GM19193 (cell line): ENCODE data around the gene DNAH2.

Experiments
- POLR2A ChIP-seq: IDR thresholded peaks from 4 replicates; pipeline ENCODE4 v1.6.1; 2011; ENCODE audit not compliant: insufficient read depth, insufficient read length; ENCODE audit errors: extremely low read depth

DNAH2 gene

DNA sequence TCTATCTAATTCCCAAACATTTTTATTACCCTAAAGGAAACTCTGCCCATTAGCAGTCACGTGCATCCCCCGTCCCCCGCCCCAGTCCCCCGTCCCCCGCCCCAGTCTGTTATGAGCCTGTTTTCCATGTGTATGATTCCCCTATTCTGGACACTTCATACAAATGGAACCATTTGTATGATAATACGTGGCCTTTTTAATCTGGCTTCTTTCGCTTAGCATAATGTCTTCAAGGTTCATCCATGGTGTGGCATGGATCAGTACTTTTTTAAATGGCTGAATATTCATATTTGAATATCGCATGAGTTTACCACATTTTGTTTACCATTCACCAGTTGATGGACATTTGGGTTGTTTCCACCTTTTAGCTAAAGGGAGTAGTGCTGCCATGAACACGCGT, 49.5 kb downstream of the DNAH2 start:
- no peak for TF ChIP-seq POLR2A

DNA sequence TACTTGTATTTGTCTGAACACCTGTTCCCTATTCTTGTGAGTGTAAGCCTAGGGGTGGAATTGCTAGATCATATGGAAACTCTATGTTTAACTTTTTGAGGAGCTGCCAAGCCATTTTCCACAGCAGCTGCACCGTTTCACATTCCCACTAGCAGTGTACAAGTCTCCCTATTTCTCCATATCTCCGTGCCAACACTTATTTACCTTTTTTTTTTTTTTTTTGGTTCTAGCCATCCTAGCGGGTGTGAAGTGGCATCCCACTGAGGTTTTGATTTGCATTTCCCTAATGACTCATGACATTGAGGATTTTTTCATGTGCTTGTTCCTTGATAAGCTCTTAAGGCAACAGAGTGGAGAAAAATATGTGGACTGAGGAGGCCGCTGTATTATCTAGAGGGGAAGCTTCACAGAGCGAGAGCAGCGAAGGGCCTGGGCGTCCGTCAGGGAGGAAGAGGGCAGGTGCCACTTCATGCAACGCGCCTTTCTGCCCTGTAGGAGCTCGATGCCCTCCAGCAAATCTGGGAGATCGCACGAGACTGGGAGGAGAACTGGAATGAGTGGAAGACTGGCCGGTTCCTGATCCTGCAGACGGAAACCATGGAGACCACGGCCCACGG, 50.0 kb downstream of the DNAH2 start:
- no peak for TF ChIP-seq POLR2A

DNA sequence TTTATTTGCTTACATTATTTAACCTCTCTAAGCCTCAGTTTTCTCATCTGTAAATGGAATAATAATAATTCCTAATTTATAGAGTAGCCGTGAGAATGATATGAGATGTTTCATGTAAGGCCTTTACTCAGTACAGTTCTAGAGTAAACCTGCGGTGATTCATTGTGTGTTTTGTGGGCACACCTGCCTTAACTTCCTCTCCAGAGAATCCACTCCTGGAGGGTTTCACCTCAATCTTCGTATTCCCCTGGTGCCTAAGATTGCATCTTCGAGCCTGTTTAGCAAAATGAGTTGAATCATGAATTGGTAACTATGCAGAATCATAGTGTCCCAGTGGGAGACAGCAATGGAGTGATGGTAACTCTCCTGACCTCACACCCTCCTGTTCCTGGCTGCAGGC, 52.3 kb downstream of the DNAH2 start:
- no peak for TF ChIP-seq POLR2A

DNA sequence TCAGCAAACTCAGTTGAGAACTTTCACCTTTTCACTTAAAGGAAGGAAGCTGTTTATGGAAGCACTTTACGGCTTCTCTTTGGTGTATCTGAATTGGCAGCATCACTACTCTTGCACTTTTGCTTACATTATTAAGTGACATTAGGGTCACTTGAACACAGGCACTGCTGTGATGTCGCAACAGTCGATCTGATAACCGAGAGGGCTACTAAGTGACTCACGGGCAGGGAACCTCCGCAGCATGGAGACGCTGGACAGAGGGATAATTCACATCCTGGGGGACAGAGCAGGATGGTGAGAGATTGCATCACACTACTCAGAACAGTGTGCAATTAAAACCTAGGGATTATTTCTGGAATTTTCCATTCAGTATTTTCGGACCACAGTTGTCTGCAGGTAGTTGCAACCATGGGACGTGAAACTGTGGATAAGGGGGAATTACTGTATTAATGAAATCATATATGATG, 56.5 kb downstream of the DNAH2 start:
- no peak for TF ChIP-seq POLR2A

DNA sequence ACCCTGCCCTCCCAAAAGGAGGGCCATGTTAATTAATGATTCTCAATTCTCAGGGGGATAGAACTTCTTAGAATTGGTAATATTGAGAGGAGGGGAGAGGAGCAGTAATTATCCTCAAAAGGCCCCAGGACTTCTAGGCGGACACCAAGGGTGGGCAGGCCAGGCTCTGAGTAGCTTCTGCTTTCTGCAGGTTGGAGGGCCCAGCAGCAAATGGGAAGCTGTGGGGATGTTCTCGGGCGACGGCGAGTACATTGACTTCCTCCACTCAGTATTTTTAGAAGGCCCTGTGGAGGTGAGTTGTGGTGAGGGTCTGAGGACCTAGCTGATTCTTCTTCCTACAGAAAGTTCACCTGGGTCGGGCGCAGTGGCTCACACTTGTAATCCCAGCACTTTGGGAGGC, 57.5 kb downstream of the DNAH2 start:
- TF ChIP-seq POLR2A = no peak

DNA sequence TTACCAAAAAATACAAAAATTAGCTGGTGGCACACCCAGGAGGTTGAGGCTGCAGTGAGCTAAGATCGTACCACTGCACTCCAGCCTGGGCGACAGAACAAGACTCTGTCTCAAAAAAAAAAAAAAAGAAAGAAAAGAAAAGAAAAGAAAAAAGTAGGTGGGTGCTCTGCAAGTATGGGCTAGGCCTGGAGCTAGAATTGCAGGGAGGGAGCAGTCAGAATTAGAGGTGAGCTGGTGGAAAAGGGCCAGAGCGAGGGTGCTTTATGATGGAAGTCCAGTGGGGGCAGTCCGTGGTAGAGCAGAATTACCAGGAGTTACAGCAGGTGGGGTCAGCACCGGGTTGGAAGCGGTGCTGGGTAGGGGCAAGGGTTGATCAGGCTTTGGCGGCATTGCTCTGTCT, 59.5 kb downstream of the DNAH2 start:
- TF ChIP-seq POLR2A = no peak

DNA sequence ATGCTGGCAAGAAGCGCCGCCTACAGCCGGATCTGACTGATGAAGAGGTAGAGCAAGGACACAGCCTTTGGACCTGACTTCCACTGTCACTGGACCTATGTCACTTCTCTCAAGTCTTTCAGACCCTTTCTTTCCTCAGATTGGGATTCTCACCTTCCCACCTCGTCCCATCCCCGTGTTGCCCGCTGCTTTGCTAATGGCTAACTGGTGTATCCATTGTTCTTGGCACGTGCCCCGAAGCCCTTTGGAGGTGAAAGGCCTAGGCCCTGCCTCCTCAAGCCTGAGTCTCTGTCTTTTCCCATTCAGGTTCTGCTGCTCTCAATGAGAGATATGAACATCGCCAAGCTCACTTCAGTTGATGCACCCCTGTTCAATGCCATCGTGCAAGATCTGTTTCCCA, 63.2 kb downstream of the DNAH2 start:
- no peak for TF ChIP-seq POLR2A

DNA sequence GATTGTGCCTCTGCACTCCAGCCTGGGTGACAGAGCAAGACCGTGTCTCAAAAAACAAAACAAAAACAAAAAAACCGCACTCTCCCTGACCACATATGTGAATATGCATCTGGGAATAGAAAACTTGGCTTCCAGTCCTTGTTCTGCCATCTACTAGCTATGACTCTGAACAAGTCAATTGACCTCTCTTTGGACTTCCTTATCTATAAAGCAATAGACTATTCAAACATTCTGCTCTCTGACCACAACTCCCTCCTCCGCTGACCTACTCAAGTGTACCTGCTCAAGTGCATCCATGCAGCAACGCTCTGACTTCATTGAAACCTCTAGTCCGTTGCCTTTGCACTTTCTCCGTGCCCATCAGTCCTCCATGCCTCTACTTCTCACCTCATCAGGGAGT, 63.9 kb downstream of the DNAH2 start:
- no peak for TF ChIP-seq POLR2A

DNA sequence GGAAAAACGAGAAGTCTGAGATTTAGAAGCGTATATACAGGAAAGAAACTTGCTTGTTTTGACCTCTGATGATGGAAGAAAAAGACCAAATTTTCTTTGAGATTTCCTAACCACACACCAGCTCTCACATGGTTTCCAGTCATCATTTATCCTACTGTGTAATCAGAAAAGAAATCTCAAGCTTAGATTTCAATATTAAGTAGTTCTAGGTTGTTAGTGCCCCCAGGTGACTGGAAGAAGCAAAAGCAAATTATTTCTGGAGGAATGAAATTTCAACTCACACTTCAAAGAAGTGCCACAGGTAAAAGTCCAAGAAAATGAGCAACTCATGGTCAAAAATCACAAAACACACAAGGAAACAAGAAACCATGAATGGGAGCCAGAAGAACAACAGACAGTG, 64.7 kb downstream of the DNAH2 start:
- no peak for TF ChIP-seq POLR2A

DNA sequence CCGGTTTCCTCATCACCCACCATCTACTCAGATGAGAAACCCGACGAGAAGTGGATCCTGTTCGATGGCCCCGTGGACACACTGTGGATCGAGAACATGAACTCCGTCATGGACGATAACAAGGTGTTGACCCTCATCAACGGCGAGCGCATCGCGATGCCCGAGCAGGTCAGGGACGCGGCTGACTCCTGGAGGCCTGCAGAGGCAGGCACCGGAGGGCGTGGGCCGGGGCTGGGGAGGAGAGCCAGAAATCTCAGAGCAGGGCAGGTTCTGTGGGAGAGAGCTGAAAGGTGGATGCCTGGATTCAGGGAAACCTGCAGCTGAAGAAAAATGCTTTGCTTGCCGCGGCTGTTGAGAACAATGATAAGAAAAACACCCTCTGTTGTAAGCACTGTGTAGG, 69.3 kb downstream of the DNAH2 start:
- TF ChIP-seq POLR2A = no peak

DNA sequence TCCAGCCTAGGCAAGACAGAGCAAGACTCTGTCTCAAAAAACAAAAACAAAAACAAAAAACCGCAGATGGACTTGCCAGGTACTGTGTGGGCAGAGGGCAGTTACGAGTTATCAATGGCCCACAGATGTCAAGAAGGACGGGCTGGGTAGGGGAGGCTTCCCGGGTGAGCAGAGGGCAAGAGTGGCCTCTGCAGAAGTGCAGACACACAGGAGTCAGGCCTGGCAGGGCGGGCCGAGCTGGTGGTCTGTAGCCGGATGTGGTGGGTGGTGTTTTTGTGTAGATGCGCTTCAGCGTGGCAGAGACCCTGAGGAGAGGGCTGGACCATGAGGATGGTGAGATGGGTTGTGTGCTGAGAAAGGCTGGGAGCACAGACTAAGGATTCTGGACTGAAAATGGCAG, 71.6 kb downstream of the DNAH2 start:
- no peak for TF ChIP-seq POLR2A

DNA sequence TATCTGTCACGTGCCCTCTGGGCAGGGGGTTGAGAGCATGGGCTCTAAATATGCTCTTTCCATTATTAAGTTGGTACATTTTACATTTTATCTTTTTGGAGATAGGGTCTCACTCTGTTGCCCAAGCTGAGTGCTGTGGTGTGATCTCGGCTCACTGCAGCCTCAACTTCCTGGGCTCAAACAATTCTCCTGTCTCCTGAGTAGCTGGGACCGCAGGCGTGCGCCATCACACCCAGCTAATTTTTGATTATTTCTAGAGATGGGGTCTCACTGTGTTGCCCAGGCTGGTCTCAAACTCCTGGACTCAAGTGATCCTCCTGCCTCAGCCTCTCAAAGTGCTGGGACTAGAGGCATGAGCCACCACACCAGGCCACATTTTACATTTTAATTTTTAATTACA, 72.6 kb downstream of the DNAH2 start:
- TF ChIP-seq POLR2A = no peak

DNA sequence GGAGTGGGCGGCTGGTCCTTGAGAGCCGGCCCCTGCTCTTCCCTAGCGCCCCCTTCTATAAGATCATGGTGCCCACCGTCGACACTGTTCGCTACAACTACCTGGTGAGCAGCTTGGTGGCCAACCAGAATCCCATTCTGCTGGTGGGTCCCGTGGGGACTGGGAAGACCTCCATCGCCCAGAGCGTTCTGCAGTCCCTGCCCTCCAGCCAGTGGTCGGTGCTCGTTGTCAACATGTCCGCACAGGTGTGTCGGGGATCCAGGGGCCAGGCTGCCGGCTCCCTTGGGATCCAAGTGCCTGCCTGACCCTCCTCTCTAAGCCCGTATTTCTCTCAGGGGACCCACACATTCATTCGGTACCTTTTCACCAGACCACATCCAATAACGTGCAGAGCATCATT, 75.1 kb downstream of the DNAH2 start:
- no peak for TF ChIP-seq POLR2A

DNA sequence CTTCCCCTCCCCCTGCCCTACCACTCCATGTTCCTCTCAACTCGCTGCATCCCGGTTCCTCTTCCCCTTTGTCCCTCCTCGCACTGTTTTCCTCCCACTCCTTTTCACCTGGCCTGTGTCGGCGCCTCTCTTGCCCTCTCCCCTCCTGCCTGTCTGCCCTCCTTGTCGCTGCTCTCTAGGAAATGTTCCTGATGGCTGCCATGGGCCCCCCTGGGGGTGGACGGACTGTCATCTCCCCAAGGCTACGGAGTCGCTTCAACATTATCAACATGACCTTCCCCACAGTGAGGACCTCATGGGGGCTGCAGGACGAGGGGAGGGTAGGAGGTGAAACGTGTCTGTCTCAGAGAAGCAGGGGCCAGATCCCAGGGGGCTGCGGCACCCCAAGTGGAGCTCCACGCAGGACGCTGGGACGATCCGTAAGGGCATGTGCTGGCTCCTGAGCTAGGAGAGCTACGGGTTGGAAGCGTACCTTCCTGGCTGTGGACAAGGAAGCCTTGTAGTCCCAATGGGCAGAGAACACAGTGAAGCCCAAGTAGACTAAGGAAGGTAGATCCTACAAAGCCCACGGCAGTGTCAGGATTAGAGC, 76.6 kb downstream of the DNAH2 start:
- no peak for TF ChIP-seq POLR2A

DNA sequence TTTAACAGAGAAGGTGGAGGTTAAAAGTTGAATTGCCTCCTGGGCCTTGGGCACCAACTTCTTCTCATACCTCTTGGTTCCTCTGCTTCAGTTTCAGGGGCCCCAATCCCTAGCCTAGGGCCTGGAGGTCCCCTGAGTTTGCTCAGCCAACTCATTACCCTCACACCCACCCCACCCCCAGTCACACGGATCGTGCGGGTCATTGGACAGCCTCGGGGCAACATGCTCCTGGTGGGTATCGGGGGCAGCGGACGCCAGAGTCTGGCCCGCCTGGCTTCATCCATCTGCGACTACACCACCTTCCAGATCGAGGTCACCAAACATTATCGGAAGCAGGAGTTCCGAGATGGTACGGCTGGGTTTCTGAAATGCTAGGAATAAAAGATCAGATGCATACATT, 80.4 kb downstream of the DNAH2 start:
- TF ChIP-seq POLR2A = no peak

DNA sequence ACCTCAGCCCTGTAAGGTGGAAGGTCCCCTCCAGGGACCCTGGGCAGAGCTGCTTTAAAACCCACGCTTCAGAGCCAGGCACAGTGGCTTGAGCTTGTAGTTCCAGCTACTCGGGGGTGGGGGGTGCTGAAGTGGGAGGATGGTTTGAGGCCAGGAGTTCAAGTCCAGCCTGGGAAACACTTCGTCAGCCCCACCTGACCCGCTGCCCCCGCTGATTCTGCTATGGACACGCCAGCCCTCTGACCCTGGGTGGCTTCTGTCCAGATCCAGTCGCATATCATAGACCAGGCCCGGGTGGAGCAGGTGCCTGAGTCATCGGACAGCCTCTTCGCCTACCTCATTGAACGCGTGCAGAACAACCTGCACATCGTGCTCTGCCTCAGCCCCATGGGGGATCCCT, 81.3 kb downstream of the DNAH2 start:
- no peak for TF ChIP-seq POLR2A

DNA sequence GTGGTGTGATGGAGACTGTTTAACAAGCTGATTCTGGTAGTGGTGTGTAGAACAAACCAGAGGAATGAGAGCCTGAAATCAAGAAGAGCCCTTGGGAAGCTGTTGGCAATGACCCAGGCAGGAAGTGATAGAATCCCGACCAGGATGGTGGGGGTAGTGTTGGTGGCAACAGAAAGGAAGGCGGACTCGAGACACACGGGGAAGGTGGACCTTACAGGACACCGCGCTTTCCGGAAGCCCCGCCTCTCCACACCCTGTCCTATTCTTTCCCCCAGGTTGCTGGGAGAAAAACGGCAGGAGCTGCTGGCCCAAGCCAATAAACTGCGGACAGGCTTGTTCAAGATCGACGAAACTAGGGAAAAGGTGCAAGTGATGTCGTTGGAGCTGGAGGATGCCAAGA, 86.4 kb downstream of the DNAH2 start:
- no peak for TF ChIP-seq POLR2A
